WI38 (cell line): ENCODE results near the gene PTPN5.
"Not testable (repeated sequence)": the region's sequence is repeated elsewhere in the genome, so short reads cannot be mapped to it uniquely, and the experiment has no call there.

Experiments
- H3K4me3 ChIP-seq: 2 replicates; pipeline ENCODE4 v1.5.1; 2011; ENCODE audit warnings: low read depth, mild to moderate bottlenecking, control low read depth, low read length
- CTCF ChIP-seq: IDR thresholded peaks from 2 replicates; pipeline ENCODE4 v1.5.1; 2012; ENCODE audit warnings: low read depth, mild to moderate bottlenecking, control low read depth, low read length

Gene PTPN5

GRCh38 chr11:18698341-18699268, 93.0 kb downstream of the PTPN5 start, which contains the start of gene TMEM86A:
TMEM86A (plus strand) TSS chr11:18698779; CDS start chr11:18698887, 108 bp downstream.
- H3K4me3 ChIP-seq: peak within 1 kb of the TSS; percentile 63
- no peak for TF ChIP-seq CTCF

- no peak overlapping the region for H3K4me3 ChIP-seq
Measured at GRCh38 chr11:18697576-18697975, 94.0 kb downstream of the PTPN5 start.

GRCh38 chr11:18696638-18697225, 94.9 kb downstream of the PTPN5 start:
- no peak overlapping the region for H3K4me3 ChIP-seq
- TF ChIP-seq CTCF: no peak

More at GRCh38 chr11:18697576-18697975, 94.0 kb downstream of the PTPN5 start:
- TF ChIP-seq CTCF: no peak

- H3K4me3 ChIP-seq: no peak overlapping the region
Measured at GRCh38 chr11:18692941-18693760, 98.4 kb downstream of the PTPN5 start.

GRCh38 chr11:18691467-18692140, 100.0 kb downstream of the PTPN5 start:
- H3K4me3 ChIP-seq: not testable (repeated sequence)

More at GRCh38 chr11:18692941-18693760, 98.4 kb downstream of the PTPN5 start:
- TF ChIP-seq CTCF: no peak

GRCh38 chr11:18684267-18684666, 107.3 kb downstream of the PTPN5 start:
- TF ChIP-seq CTCF: no peak
- no peak overlapping the region for H3K4me3 ChIP-seq

GRCh38 chr11:18682466-18682865, 109.1 kb downstream of the PTPN5 start:
- TF ChIP-seq CTCF: no peak
- no peak overlapping the region for H3K4me3 ChIP-seq

GRCh38 chr11:18681949-18682348, 109.6 kb downstream of the PTPN5 start:
- H3K4me3 ChIP-seq: not testable (repeated sequence)
